SK-MEL-5 (cell line): ENCODE data around the gene DHRS3. TPM values are rescaled to one million over a fixed set of nuclear protein-coding genes. Genes with fewer than 3 reads are reported as not detected.
"Not testable (repeated sequence)": the region's sequence is repeated elsewhere in the genome, so short reads cannot be mapped to it uniquely, and the experiment has no call there.

Experiments
- DNase-seq: peaks from one replicate; pipeline ENCODE4 v3.0.0-alpha.2; 2016; ENCODE audit warnings: low read depth, low spot score
- in situ Hi-C: cut with HindIII; loops from 2 replicates; pipeline ENCODE4 v1.10.0; 2016; ENCODE audit warnings: low sequenced_read_pairs, high pct_unique_total_duplicates, low pct_unique_long_range_greater_than_20kb
- polyA plus RNA-seq, 2 experiments: library from polyadenylated mRNA; depleted of rRNA; stranded (reverse); fragments of >200 nt; gene quantifications; 2 replicates each; pipeline ENCODE4 v1.2.3, GENCODE V29; 2015
- total RNA-seq: library from RNA; depleted of rRNA; stranded (reverse); fragments of >200 nt; shearing (Covaris generic); gene quantifications from 2 replicates; pipeline ENCODE4 v1.2.3, GENCODE V29; 2014; rRNA removed

The DHRS3 gene, protein sequence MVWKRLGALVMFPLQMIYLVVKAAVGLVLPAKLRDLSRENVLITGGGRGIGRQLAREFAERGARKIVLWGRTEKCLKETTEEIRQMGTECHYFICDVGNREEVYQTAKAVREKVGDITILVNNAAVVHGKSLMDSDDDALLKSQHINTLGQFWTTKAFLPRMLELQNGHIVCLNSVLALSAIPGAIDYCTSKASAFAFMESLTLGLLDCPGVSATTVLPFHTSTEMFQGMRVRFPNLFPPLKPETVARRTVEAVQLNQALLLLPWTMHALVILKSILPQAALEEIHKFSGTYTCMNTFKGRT
- total RNA-seq: not detected in 2 replicates
- not detected in 2 replicates for polyA plus RNA-seq (2015; cell fraction: cytosol; rRNA removed)
- polyA plus RNA-seq (2015; cell fraction: nucleus; rRNA removed): not detected in 2 replicates

DNA sequence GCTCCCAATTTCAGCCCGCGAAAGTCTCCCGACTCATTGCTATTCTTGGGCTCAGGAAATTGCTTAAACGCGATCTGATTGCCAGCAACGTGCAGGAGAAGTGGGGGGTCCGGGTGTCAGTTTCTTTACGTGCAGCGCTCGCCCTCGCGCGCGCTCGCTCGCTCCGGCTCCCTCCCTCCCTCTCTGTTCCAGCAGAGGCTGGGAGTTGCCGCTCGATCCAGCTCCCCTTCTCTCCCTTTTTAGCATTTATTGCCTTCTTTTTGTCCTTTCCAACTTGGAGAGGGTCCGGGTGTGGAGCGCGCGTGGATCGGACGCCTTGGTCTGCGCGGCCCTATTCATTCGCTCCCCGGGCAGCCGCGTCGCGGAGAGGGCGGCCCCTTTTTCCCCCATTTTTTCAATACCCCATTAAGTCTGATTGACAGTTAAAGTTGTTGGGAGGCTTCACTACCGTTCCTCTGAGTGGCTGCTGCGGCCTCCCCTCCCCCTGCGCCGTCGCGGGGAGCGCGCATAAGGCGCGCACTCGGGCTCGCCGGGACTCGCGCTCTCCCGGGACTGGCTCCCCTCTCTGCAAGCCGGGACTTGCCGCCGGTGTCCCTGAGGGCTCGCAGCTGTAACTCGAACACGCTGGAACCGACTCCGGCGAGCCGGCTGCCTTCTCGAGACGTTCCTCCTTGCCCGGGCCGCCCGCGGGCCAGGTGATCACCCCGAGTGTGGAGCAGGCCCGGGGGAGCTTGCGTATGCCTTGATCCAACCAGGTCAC, at the start of gene DHRS3:
Gene DHRS3 (minus strand): TSS at position 310 of the 760 bp plus-strand sequence. CDS start 862 bp downstream, outside the sequence.
- in situ Hi-C loops: no loop called here
- DNase-seq: no peak

DNA sequence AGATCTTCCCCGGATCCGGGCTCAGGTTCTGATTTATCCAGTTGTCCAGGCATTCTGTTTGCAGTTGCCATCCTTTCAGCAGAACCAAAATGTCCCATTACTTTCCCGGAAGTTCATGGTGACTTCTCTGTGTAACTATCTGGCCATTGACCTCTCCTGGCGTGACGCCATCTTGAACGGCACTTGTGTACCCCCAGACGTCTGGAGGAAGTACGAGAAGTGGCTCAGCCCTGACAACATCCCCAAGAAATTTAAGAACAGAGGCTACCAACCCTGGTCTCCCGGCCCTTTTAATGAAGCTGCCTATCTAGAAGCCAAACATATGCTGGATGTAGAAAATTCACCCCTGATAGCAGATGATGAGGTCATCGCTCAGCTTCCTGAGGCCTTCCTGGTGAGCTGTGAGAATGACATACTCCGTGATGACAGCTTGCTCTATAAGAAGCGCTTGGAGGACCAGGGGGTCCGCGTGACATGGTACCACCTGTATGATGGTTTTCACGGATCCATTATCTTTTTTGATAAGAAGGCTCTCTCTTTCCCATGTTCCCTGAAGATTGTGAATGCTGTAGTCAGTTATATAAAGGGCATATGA, 48.2 kb upstream of the DHRS3 start:
- in situ Hi-C loops: no loop called here
- no peak for DNase-seq

DNA sequence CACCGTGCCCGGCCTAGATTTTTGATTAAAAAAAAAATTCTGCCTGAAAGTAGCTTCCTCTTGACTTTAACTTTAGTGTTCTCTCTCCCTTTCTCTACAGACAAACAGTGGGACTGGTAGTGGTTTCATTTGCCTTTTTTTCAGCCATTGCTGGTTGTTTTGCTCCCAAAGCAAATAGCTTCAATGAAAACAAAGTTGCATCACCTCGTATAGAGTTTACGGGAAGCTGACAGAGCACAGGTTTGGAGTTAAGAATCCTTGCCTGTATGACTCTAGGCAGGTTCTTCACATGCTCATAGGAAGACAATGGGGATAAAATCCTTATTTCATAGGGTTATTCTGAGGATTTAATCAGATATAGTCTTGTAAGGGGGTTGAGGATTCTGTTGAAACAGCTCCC, 47.5 kb upstream of the DHRS3 start:
- in situ Hi-C loops: no loop called here
- no peak for DNase-seq

DNA sequence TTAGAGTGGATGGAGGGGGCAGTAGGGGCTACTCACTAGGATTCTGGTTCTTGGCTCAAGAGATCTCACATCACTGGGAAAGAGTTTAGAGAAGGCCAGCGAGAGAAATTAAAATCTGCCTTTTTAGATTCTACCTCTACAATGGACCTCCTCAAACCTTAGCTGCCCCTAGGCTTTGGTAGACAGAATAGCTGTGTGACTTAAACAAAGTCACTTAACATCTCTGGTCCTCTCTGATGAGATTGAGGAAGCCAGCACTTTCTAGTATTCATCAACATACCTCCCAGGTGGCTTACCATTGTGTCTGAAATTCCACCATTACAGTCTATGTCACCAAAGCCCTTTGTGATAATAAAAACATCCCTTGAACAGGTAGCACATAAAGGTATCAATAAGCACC, 44.5 kb upstream of the DHRS3 start:
- in situ Hi-C loops: no loop called here

DNA sequence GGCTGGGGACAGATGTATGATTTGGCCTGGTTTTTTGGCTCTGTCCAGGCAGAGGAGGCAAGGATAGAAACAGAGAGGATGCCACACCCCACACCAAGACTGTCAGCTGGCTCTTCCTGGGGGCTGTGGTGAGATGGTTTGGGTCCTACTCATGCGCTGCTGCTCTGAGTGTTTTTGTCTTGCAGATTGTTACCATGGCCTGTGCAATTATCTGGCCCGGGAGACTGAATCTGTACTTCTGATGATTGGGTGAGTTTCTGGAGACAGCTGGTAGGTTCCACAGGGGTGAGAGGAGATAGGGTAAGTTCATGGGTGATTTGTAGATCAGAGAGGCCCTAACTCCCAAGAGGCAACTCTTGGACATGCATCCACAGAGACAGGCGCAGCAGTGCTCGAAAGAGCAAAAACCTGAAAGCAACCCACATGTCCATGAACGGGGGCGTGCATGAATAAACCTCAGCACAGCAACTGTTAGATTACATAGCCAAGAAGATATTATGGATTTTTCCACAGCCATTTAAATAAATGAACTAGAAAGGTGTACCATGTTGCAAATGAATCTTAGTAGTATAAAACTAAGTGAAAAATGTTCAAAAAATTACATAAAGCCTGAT, 43.7 kb upstream of the DHRS3 start:
- DNase-seq: no peak
- in situ Hi-C loops: no loop called here

More for the DNA sequence above, 44.5 kb upstream of the DHRS3 start:
- no peak for DNase-seq

DNA sequence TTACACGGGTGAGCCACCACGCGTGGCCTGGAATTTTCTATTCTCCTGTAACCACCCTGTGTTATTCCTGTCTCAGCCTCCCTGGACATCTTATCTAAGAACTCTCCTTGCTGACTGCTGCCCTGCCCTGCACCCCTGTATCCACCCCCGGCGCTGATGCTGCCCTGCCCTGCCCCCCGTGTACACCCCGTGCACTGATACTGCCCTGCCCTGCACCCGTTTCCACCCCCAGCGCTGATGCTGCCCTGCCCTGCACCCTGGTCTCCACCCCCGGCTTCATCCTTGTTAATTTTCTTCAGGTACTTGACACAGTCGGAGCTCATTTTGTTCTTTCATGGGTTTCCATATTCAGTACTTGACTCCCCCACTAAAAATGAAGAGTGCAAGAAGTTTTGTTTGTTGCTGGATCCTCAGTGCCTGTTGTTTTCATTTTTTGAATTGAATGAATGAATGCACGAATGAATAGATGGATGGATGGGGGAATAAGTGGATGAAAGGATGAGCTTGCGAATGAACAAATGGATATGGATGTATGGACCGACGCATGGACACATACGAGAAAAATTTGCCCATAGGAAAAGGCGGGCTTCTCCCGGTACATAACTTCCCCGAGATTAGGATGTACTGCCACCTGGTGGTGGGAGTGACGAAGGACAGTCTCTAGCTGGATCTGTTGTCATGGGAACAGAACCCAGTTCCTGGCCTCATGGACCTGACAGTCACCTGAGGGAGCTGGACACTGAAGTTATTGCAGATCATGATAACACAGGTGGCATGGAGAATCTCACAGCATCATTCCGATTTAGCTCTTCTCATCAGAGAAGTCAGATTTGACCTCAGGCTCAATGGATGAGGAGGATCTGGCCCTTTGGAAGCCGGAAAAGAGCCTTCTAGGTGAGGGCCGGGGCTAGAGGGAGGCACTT, 40.8 kb upstream of the DHRS3 start:
- in situ Hi-C loops: no loop called here
- peak; percentile 82 for DNase-seq

DNA sequence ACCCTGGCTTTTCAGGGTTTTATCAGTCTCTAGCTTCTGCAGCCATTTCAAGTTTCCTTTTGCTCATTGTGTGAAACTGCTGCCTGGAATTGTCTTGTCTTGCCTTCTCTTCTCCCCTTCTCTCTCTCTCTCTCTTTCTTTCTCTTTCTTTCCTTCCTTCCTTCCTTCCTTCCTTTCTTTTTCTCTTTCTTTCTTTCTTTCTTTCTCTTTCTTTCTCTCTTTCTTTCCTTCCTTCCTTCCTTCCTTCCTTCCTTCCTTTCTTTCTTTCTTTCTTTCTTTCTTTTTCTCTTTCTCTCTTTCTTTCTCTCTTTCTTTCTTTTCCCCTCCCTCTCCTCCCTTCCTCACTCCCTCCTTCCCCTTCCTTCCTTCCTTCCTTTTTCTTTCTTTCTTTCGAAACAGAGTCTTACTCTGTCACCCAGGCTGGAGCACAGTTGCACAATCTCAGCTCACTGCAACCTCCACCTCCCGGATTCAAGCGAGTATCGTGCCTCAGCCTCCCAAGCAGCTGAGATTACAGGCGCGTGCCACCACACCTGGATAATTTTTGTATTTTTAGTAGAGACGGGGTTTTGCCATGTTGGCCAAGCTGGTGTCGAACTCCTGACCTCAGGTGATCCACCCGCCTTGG, 40.0 kb upstream of the DHRS3 start:
- in situ Hi-C loops: not testable (repeated sequence)

DNA sequence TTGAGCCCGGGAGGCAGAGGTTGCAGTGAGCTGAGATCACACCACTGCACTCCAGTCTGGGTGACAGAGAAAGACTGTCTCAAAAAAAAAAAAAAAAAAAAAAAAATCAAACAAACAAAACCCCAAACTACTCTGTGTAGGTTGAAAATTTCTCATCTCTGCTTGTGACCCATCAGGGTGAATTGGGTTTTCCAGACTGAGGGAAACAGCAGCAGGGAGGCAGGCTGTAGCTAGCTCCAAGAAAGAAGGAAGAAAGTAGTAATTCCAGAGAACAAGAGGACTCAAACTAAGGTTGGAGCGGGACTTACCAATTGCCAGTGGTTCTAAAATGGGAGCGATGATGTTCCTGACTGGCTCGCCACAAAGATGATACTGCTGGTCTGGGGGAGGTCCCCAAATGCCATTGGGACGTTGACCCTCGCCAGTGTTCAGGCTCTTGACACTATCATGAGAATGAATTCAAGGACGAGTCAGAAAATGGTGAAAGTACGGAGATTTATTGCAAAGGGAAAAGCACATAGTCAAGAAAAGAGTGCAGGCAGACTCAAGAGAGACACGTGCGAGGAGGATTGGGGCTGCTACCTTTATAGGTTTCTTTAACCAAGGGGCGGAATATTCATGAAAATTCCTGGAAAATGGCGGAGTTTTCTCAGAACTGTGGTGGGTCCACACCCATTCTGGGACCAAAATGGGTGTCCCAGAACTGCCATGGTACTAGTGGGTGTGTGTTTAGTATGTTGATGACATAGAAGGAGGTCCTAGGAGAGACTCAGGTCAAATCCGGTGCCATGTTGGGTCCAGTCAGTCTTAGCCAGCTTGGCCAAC, 39.3 kb upstream of the DHRS3 start:
- in situ Hi-C loops: no loop called here
- DNase-seq: no peak

More for the DNA sequence above, 40.0 kb upstream of the DHRS3 start:
- DNase-seq: not testable (repeated sequence)

DNA sequence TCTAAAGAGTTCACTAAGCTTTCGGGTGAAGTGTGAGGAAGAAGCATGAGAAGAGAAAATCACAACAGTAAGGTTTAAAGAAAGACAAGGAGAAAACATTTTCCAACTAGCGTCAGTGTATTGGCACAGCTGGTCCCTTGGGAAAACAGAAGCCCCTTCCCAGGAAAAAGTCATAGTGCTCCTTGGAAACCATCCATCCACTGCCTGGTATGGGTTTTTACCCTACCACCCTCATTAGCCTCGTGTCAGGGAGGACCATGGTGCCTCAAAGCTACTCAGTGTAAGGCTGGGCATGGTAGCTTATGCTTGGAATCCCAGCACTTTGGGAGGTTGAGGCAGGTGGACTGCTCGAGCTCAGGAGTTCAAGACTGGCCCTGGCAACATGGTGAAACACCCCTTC, 38.6 kb upstream of the DHRS3 start:
- DNase-seq: no peak
- in situ Hi-C loops: no loop called here

DNA sequence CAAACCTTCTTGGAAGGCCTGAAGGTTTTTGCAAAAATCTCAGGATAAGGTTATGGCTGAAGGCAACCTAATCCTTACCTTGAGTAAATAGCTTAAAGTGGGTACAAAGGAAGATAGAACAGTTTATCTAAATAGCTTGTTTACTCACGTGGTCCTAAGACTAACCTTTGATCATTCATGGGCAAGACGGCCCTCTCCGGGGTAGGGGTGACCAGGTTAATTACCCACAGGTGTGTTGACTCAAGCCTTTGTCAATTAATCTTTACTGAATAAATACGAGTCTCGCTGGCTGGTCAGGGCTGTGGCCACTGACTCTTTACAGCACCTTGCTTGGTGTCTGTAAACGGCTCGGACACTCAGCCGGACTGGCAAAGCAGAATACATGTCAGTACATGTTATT, 36.6 kb upstream of the DHRS3 start:
- in situ Hi-C loops: no loop called here
- no peak for DNase-seq

DNA sequence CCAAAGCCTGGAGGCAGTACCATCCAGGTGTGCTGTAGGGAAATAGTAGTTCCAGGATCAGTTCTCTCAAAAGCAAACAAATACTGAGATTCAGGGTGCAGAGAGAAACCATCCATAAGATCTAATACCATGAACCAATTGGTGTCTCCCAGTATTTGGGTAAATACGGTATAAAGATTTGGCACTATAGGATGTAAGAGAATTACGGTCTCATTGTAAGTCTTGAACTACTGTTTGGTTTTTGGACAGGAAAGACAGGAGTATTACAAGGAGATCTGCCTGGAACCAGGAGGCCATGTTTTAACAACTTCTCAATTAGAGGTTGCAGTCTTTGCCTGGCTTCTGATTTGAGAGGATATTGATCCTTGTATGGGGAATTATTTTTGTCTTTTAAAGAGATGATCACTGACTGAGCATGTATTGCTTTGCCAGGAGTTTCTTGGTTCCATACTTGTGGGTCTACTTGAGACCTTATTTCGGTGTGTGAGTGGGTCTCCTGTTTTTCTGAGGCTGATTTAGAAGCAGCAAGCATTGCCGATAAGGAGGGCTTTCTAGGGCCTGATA, 36.1 kb upstream of the DHRS3 start:
- in situ Hi-C loops: no loop called here
- peak; percentile 42 for DNase-seq

DNA sequence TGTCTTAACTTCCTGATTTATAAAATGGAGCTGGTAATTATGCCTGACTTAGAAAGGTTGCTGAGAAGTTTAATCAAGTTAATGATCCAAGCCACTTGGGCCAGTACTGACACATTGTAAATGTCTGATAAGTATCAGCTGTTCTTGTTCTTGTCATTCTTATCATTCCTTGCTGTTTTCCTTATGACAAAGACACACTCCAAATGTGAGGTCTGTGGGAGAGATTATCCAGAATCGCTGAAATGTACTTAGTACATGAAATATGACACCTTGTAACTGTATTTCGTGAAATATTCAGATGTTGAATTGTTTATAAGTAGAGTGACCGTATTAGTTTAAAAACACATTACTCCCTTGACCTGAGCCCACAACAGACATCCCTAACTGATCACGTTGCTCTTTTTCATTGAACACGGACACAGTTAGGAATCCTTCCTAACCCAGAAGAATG, 32.0 kb upstream of the DHRS3 start:
- DNase-seq: no peak
- in situ Hi-C loops: no loop called here

DNA sequence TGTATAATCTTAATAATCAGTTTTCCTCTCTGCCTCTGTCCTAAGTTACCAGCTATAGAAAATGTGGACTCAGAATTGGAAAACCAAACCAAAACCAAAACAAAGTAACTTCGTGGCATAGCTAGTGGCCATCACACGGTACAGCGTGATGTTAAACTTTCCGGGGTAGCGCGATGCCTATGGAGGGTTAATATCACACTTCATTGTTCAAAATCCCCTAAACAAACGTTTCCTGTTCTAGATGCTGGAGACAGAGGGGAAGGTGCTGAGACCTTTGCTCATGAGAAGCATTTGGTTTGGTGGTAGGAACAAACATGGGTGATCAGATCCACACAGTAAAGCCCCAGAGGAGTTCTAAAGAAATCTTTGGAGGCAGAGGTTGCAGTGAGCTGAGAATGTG, 30.7 kb upstream of the DHRS3 start:
- DNase-seq: no peak

DNA sequence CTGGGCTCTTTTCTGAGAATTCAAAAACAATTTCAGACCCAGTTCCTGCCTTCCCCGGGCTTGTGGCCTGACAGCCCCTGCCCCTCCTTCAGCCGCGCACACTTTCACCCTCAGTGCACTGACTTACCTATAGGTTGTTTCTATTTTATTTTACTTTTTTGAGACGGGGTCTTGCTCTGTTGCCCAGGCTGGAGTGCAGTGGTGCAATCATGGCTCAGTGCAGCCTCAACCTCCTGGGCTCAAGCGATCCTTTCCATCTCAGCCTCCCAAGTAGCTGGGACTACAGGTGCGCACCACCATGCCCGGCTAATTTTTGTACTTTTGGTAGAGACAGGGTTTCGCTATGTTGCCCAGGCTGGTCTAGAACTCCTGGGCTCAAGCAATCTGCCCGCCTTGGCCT, 27.4 kb upstream of the DHRS3 start:
- DNase-seq, in situ Hi-C loops: not testable (repeated sequence)

More for the DNA sequence above, 30.7 kb upstream of the DHRS3 start:
- in situ Hi-C loops: no loop called here

DNA sequence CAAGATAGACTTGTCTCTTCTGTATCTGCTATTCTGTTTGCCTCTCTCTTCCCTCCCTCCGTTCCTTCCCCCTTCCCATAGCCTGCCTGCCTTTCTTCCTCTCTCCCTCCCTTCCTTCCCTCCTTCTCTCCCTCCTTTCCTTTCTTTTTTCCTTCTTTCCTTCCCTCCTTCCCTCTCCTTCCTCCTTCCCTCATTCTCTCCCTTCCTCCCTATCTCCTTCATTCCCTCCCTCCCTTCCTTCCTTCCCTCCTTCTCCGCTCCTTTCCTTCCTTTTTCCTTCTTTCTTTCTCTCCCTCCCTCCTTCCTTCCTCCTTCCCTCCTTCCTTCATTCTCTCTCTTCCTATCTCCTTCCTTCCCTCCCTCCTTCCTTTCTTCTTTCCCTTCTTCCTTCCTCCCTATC, 26.8 kb upstream of the DHRS3 start:
- DNase-seq: no peak
- in situ Hi-C loops: no loop called here

DNA sequence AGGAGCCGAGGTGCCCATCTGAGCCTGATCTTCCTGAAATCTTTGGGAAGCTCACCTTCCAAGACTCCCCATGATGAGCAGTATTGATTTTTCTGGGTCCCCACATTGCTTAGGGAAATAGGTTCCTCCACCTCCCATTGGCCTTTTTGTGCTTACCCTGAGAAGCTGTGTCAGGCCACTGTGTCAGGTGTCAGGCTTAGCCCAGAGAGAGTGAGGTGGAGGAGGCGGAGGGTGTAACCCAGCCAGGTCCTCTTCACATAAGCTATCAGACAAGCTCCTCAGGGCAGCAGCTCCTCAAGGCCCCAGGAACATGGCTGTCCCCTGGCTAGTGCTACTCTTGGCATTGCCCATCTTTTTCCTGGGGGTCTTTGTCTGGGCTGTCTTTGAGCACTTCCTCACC, 26.2 kb upstream of the DHRS3 start:
- DNase-seq: no peak
- in situ Hi-C loops: no loop called here
